GM12878 (cell line): ENCODE results near the gene ARID5B.

ENCODE experiments used
- BCL11A ChIP-seq: IDR thresholded peaks from 2 replicates; pipeline ENCODE4 v1.6.1; 2011; ENCODE audit warnings: low read depth, low read length
- CTCF ChIP-seq, 3 experiments: IDR thresholded peaks in 2 of 3; conservative IDR thresholded peaks in 1 of 3; 2 replicates each; pipeline ENCODE4 v1.5.1; 2011; ENCODE audit warnings: low read depth in 3 of 3, low read length in 3 of 3, mild to moderate bottlenecking in 3 of 3, control low read depth in 2 of 3, moderate library complexity in 2 of 3, inconsistent platforms in 1 of 3, mixed read lengths in 1 of 3; ENCODE audit not compliant: control insufficient read depth in 2 of 3, insufficient read depth in 1 of 3; ENCODE audit errors: extremely low read depth in 1 of 3
- E2F8 ChIP-seq: fragments of 450-650 bp; IDR thresholded peaks from 2 replicates; pipeline ENCODE4 v1.6.1; 2018; ENCODE audit warnings: mild to moderate bottlenecking, low read depth, moderate library complexity; ENCODE audit not compliant: partially characterized antibody
- GABPA ChIP-seq: IDR thresholded peaks from 2 replicates; pipeline ENCODE4 v1.6.1; 2014; ENCODE audit warnings: antibody characterized with exemption, low read depth, mild to moderate bottlenecking, inconsistent platforms
- JUND ChIP-seq: IDR thresholded peaks from 2 replicates; pipeline ENCODE4 v1.6.1; 2012; ENCODE audit warnings: low read depth, mild to moderate bottlenecking, low read length, improper control_type of control experiment, moderate library complexity
- MEF2A ChIP-seq: IDR thresholded peaks from 2 replicates; pipeline ENCODE4 v1.6.1; 2011; ENCODE audit warnings: low read depth, mild to moderate bottlenecking, low read length, moderate library complexity; ENCODE audit not compliant: insufficient read depth
- MTA3 ChIP-seq: IDR thresholded peaks from 2 replicates; pipeline ENCODE4 v1.6.1; 2012; ENCODE audit warnings: low read length, inconsistent platforms, borderline replicate concordance
- POLR2A ChIP-seq: IDR thresholded peaks from 2 replicates; pipeline ENCODE4 v1.6.1; 2011; ENCODE audit warnings: low read depth, mild to moderate bottlenecking, low read length
- POLR2AphosphoS5 ChIP-seq: IDR thresholded peaks from 2 replicates; pipeline ENCODE4 v1.6.1; 2011; ENCODE audit warnings: mild to moderate bottlenecking, low read length, inconsistent platforms
- SIN3A ChIP-seq: IDR thresholded peaks from 2 replicates; pipeline ENCODE4 v1.6.1; 2012; ENCODE audit warnings: low read depth, low read length, improper control_type of control experiment
- SMC3 ChIP-seq: IDR thresholded peaks from 2 replicates; pipeline ENCODE4 v1.6.1; 2011; ENCODE audit warnings: low read length, improper control_type of control experiment, borderline replicate concordance

GRCh38 chr10:62033125-62033524 is 131.6 kb downstream of the ARID5B start:
- TF ChIP-seq MTA3 (no peak), POLR2A (no peak), GABPA (no peak), CTCF (IDR thresholded peaks at IDR 0.05 in 2 of 3, conservative IDR thresholded peaks at IDR 0.05 in 1 of 3; ENCODE audit: control insufficient read depth in 2 of 3, extremely low read depth in 1 of 3, insufficient read depth in 1 of 3, low read depth in 3 of 3, low read length in 3 of 3) (no peak), SIN3A (no peak), E2F8 (no peak), MEF2A (no peak), POLR2AphosphoS5 (no peak), BCL11A (no peak), SMC3 (no peak), JUND (no peak)
